Renal pelvis (tissue), 12 donors: ENCODE measurements around the gene SLC35F5. TPM values are rescaled to one million over a fixed set of nuclear protein-coding genes. Genes with fewer than 3 reads are reported as not detected.
"Not testable (repeated sequence)": the region's sequence is repeated elsewhere in the genome, so short reads cannot be mapped to it uniquely, and the experiment has no call there.

ENCODE experiments used
- DNase-seq: peaks from one replicate; pipeline ENCODE4 v3.0.0-alpha.2; 2013
- long read RNA-seq, 16 experiments: transcript quantifications; one replicate each; lab custom pipeline, GENCODE V29; 2026
- polyA plus RNA-seq, 3 donors: library from polyadenylated mRNA; unstranded; fragments of 120-200 nt; gene quantifications; one replicate each; pipeline ENCODE4 v1.2.1, GENCODE V29; 2013; ENCODE audit not compliant: insufficient read length in 3 of 3

SLC35F5 gene
- polyA plus RNA-seq: 100 to 1,000 TPM; 108 to 143 (median 122) TPM
- long read RNA-seq, donor 1, full-length matches to known transcripts: 20 of 30 reads
- long read RNA-seq, donor 1, partial matches to known transcripts: 10 of 30 reads
- long read RNA-seq, donor 1, other reads (novel, unspliced or antisense): 0 of 30 reads
- long read RNA-seq, donor 2, full-length matches to known transcripts: 10 of 10 reads
- long read RNA-seq, donor 2, partial matches to known transcripts: 0 of 10 reads
- long read RNA-seq, donor 2, other reads (novel, unspliced or antisense): 0 of 10 reads
- long read RNA-seq, donor 3, full-length matches to known transcripts: 3 of 9 reads
- long read RNA-seq, donor 3, partial matches to known transcripts: 6 of 9 reads
- long read RNA-seq, donor 3, other reads (novel, unspliced or antisense): 0 of 9 reads
- long read RNA-seq, donor 4, full-length matches to known transcripts: 10 of 10 reads
- long read RNA-seq, donor 4, partial matches to known transcripts: 0 of 10 reads
- long read RNA-seq, donor 4, other reads (novel, unspliced or antisense): 0 of 10 reads
- long read RNA-seq, donor 5, full-length matches to known transcripts: 4 of 9 reads
- long read RNA-seq, donor 5, partial matches to known transcripts: 5 of 9 reads
- long read RNA-seq, donor 5, other reads (novel, unspliced or antisense): 0 of 9 reads
- long read RNA-seq, donor 6, full-length matches to known transcripts: 10 of 23 reads
- long read RNA-seq, donor 6, partial matches to known transcripts: 13 of 23 reads
- long read RNA-seq, donor 6, other reads (novel, unspliced or antisense): 0 of 23 reads
- long read RNA-seq, donor 7, full-length matches to known transcripts: 15 of 50 reads
- long read RNA-seq, donor 7, partial matches to known transcripts: 35 of 50 reads
- long read RNA-seq, donor 7, other reads (novel, unspliced or antisense): 0 of 50 reads
- long read RNA-seq, donor 8, full-length matches to known transcripts: 4 of 4 reads
- long read RNA-seq, donor 8, partial matches to known transcripts: 0 of 4 reads
- long read RNA-seq, donor 8, other reads (novel, unspliced or antisense): 0 of 4 reads
- long read RNA-seq, donor 9, full-length matches to known transcripts: 13 of 19 reads
- long read RNA-seq, donor 9, partial matches to known transcripts: 6 of 19 reads
- long read RNA-seq, donor 9, other reads (novel, unspliced or antisense): 0 of 19 reads
- long read RNA-seq, donor 10, full-length matches to known transcripts: 9 of 9 reads
- long read RNA-seq, donor 10, partial matches to known transcripts: 0 of 9 reads
- long read RNA-seq, donor 10, other reads (novel, unspliced or antisense): 0 of 9 reads
- long read RNA-seq, donor 11, full-length matches to known transcripts: 5 of 15 reads
- long read RNA-seq, donor 11, partial matches to known transcripts: 10 of 15 reads
- long read RNA-seq, donor 11, other reads (novel, unspliced or antisense): 0 of 15 reads
- long read RNA-seq, donor 12, full-length matches to known transcripts: 13 of 24 reads
- long read RNA-seq, donor 12, partial matches to known transcripts: 11 of 24 reads
- long read RNA-seq, donor 12, other reads (novel, unspliced or antisense): 0 of 24 reads
- long read RNA-seq, donor 13, partial matches to known transcripts: 0 of 1 reads
- long read RNA-seq, donor 13, other reads (novel, unspliced or antisense): 0 of 1 reads
- long read RNA-seq, donor 14: 0 reads
- long read RNA-seq, donor 15, full-length matches to known transcripts: 13 of 13 reads
- long read RNA-seq, donor 15, partial matches to known transcripts: 0 of 13 reads
- long read RNA-seq, donor 15, other reads (novel, unspliced or antisense): 0 of 13 reads
- long read RNA-seq, donor 16, full-length matches to known transcripts: 10 of 30 reads
- long read RNA-seq, donor 16, partial matches to known transcripts: 20 of 30 reads
- long read RNA-seq, donor 16, other reads (novel, unspliced or antisense): 0 of 30 reads

GRCh38 chr2:113756355-113757137 lies at the start of gene SLC35F5:
Gene SLC35F5 (minus strand): TSS chr2:113756642. CDS start chr2:113756409, 233 bp downstream.
- DNase-seq: peak; percentile 92

- no peak for DNase-seq
Measured at GRCh38 chr2:113799375-113799774, 42.9 kb upstream of the SLC35F5 start.

GRCh38 chr2:113797237-113797636 lies 40.8 kb upstream of the SLC35F5 start:
- DNase-seq: no peak

- DNase-seq: no peak
Measured at GRCh38 chr2:113796592-113797175, 40.2 kb upstream of the SLC35F5 start.

GRCh38 chr2:113795405-113795920 lies 39.0 kb upstream of the SLC35F5 start:
- DNase-seq: no peak

GRCh38 chr2:113791697-113792590 lies 35.5 kb upstream of the SLC35F5 start:
- DNase-seq: peak; percentile 47

- no peak for DNase-seq
Measured at GRCh38 chr2:113784823-113785744, 28.6 kb upstream of the SLC35F5 start.

GRCh38 chr2:113780472-113780871 lies 24.0 kb upstream of the SLC35F5 start:
- no peak for DNase-seq

GRCh38 chr2:113777371-113777770 lies 20.9 kb upstream of the SLC35F5 start:
- DNase-seq: no peak

GRCh38 chr2:113776949-113777348 lies 20.5 kb upstream of the SLC35F5 start:
- DNase-seq: no peak

GRCh38 chr2:113774616-113775015 lies 18.2 kb upstream of the SLC35F5 start:
- DNase-seq: not testable (repeated sequence)

GRCh38 chr2:113770929-113771328 lies 14.5 kb upstream of the SLC35F5 start:
- no peak for DNase-seq

GRCh38 chr2:113769555-113769954 lies 13.1 kb upstream of the SLC35F5 start:
- DNase-seq: no peak

- no peak for DNase-seq
Measured at GRCh38 chr2:113768770-113769169, 12.3 kb upstream of the SLC35F5 start.

GRCh38 chr2:113767811-113768460 lies 11.5 kb upstream of the SLC35F5 start:
- DNase-seq: no peak

GRCh38 chr2:113765276-113765675 lies 8.8 kb upstream of the SLC35F5 start:
- DNase-seq: no peak
